GM19193 (cell line): Measurements from ENCODE around the gene KRTAP5-4.

ENCODE experiments used
- POLR2A ChIP-seq: IDR thresholded peaks from 4 replicates; pipeline ENCODE4 v1.6.1; 2011; ENCODE audit not compliant: insufficient read depth, insufficient read length; ENCODE audit errors: extremely low read depth

KRTAP5-4 gene

DNA sequence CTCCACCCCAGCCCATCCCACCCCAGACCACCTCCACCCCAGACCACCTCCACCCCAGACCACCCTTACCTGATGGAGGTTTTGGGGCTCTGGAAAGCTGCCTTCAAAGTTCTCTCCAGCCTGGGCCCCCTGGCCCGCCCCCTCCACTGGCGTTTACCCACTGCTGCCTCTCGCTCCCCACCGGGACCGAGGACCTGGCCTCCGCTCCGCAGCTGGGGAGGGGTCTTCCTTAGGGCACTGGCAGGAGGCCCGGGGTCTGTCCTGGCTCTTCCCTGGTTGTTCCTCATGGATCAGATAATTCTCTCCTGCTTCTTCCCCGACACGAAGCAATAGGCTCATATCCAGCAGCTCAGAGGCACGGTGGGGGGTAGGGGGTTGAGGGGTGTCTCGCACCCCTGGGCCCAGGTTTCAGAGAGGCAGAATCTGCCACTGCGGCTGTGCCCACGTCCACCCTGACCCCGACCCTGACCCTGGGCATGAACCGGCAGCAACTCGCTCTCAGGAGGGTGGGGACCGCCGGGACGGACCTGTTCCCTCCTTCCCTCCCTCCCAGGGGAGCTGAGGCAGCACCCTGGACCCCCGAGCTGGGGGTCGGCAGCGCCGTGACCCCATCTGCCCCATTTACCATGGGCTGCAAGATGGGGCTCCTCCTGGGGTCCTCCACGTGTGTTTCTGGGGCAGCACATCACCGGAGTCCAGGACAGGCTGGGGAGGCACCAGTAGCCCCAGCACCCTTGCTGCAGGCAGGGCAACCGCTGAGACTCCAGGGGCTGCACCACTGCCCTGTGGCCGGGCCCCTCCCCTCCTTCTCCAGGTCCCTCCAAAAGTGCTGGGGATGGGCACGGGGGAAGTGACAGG lies 20.6 kb upstream of the KRTAP5-4 start:
- TF ChIP-seq POLR2A: no peak

DNA sequence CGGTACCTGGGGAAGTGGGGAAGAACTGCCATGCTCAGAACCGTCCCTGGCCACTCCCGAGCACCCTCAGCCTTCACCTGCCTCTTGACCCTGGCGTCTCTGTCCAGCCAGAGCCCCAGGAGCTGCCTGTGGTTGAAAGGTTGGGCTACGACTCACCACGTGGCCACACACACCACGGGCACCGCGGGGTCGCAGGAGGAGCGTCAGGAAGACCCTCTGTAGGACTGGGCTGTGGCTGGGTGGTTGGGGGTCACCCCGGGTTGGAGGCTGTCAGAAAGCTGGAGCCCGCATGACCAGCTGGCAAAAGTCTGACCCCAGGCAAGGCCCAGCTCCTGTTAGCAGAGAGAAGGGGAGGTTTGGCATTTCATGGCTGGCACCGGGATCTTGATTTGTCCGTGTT lies 19.2 kb upstream of the KRTAP5-4 start:
- TF ChIP-seq POLR2A: no peak

DNA sequence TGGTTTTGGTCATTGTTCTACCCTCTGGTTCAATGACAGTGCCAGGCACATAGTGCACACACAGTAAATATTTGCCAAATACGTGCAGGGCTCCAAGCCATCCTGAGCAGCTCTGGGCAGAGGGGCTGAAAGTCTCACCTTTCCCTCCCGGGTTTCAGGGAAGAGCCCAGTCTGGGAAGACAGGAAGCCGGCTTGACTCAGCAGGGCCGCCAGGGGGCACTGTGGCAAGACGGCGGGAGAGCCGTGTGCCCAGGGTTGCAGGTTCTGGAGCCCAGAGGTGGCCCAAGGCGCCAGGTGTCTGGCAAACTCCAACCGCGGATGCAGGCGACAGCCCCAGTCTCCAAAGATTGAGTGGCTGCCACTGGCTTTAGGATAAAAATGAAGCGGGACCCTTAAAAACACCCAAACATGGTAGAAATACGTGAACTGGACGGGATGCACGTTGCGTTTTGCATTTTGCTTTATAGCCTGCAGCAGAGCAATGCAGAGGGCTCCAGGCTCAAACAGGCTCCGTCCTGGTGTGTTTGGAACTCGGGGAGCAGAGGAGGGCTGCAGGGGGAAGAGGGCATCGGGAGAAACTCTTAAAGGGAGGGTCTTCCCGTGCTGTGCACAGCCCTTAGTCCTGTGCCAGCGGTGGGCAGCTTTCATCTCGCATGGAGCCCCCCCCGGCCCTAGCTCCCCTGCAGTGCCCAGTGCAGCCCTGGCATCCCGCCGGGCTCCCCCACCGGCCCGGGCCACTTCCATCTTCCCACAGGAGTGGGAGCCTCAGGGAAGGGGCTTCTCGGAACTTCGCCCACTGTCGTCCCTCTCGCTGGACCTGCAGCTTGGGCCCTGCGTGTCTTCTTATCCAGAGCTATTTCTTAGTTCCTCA lies 18.4 kb upstream of the KRTAP5-4 start:
- no peak for TF ChIP-seq POLR2A

DNA sequence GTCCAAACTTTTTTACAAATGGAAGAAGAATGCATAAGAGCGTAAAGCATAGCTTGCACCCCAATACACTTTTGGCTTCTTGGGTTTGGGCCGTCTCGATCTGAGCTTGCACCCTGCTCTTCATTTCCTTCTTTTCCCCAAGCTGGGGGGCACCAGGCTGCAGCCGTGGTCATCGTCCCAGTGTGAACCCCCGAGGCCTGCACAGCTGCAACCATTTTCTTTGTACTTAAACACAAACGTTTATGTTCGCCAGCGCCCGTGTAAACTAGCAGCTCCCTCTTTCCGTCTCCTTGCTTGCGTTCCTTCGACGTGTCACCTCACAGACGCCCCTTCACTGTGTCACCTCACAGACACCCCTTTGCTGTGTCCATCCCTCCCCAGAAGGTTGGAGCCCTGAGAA lies 17.7 kb upstream of the KRTAP5-4 start:
- no peak for TF ChIP-seq POLR2A

DNA sequence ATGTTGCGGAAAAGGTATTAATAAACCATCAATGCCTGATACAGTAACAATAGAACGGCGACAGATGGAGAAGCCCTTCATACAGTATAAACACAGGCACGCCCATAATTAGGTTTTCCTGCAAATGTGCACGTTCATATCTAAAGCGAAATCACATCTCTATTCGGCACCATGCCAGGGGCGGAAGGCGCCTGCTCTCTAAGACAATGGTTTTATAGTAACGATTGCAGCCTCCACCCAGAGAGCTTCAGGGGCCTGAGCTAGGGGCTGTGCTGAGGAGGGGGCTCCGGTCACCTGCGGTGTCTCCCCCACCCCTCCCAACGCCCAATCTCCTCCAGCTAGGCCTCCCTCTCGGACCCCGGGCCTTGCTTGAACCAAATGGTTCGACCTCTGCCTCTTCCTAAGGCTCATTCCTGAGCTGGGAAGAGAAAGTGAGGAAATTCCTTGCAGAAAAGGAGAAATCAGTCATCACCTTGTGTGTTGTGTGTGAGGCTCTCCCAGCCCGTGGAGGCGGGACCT lies 17.2 kb upstream of the KRTAP5-4 start:
- TF ChIP-seq POLR2A: no peak

DNA sequence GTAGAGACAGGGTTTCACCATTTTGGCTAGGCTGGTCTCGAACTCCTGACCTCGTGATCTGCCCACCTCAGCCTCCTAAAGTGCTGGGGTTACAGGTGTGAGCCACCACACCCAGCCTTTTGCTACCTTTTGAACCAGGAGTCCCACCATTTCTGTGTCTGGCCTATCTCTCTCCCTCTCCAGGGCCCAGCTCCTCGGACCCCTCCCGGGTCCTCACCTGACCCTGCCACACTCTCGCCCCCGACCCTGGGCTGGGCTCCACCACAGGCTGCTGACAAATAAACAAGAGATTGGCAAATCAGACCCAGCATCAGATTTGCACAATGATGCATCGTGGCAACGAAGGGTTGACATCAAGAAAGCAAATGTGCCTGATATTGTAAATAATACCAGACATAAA lies 16.4 kb upstream of the KRTAP5-4 start:
- TF ChIP-seq POLR2A: no peak

DNA sequence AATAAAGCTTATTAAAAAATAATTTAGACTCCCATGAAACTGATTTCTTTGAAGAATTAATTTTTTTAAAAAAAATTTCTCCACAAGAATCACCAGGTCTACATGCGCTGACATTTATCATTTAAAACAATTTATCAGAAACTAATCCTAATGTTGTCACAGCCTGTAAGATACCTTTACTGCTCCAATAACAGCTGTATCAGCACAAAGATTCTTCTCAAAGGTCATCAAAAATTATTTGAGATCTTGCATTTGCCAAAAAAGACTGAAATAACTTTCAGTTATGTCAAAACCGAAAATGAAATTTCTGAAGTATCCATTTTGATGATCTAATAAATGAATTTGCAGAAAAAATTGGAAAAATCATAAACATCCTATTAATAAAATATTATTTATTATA lies 15.7 kb upstream of the KRTAP5-4 start:
- no peak for TF ChIP-seq POLR2A

DNA sequence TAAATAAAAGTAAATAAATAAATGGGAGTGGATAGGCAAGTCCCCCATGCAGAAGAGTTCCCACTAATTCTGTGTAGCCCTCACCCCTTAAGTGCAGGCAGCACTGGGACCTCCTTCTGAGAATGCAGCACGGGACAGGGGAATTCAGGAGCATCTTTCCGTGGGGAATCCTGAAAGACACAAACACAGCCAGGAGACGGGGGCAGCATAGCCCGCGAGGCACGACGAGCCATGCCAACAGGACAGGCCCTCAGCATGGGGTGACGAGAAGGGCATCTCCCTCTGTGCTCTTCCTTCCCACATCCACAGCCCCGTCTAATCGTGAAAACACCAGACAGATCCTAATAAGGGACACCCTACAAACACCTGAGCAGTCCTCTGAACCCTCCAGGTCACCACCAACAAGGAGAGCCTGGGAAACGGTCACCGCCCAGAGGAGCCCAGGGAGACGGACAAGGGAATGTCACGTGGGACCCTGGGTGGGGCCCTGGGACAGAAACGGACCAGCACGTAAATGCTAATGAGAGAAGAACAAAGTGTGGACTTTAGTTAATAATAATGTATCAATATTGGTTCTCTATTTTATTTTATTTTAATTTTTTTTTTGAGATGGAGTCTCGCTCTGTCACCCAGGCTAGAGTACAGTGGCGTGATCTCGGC lies 14.5 kb upstream of the KRTAP5-4 start:
- TF ChIP-seq POLR2A: no peak

DNA sequence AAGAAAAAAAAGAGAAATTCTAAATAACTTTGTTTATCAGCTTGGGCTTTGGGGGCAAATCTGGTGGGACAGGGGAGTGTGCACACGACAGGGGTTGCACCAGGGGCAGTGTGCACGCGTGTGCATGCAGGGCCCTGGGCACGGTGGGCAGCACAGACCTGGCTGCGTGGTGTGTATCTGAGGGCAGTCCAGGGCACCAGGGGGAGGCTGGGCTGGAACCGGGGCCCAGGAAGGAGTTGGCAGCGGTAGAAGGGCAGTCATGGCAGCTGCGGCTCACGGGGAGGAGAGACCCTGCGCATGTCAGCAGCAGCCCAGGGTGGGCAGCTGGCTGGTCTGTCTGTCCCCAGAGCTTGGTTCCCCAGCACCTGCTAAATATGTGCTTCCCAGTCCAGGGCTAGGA lies 11.9 kb upstream of the KRTAP5-4 start:
- TF ChIP-seq POLR2A: no peak

DNA sequence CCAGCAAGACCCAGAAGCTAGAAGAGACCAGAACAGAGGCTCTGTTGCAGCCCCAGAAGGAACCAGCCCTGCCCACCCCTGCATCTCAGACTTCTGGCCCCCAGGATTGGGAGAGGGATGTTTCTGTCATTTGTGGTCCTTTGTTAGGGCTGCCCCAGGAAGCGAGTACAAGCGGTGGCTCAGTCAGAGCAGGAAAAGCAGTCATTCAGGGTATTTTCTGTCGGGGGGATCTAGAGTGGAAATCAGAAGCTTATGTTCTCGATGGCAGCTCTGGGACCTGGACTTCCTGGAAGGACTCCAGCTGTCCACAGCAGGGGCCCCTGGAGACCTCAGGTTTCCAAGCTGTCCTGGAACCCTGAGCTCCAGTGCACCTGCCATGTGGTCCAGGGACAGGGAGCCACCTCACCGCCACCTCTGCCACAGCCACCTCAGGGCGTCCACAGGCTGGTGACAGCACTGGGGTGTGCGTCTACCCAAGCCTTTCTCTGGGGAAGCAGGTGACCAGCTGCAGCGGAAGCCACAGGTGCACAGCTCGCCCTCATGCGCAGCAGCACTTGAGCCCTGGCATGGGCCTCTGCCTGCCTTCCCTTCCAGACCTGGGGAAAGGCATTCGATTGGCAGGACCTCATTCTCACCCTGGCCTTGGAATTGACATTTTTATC lies 10.2 kb upstream of the KRTAP5-4 start:
- no peak for TF ChIP-seq POLR2A

DNA sequence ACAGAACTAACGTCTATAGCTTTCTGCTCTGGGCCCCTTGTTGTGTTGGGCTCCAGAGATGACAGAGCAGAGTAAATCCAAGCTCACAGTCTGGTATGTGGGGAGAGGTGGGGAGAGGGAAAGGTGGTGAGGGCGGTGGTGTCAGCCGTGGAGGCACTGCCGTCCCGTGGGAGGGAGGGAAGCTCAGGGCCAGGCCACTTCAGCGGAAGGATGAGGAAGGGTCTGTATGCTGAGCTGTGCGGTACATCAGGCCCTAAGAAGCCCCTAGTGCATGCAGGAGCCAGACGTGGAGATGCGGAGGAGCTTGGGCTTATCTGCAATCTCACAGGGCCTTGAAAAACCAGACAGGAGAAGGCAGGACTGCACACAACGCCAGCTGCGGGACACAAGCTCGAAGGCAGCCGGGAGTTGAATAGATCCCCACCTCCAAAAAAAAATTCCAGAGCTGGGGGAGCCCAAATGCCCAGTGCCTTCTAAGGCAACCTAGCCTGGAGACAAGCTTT lies 9.2 kb upstream of the KRTAP5-4 start:
- TF ChIP-seq POLR2A: no peak

DNA sequence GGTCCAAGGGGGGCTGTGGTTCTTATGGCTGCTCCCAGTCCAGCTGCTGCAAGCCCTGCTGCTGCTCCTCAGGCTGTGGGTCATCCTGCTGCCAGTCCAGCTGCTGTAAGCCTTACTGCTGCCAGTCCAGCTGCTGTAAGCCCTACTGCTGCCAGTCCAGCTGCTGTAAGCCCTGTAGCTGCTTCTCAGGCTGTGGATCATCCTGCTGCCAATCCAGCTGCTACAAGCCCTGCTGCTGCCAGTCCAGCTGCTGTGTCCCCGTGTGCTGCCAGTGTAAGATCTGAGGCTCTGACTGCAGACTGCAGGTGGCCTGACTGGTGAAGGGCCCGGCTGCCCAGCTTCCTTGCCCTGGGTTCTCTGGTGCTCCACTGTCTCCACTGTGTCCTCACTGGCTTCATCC lies 8.3 kb upstream of the KRTAP5-4 start:
- no peak for TF ChIP-seq POLR2A

DNA sequence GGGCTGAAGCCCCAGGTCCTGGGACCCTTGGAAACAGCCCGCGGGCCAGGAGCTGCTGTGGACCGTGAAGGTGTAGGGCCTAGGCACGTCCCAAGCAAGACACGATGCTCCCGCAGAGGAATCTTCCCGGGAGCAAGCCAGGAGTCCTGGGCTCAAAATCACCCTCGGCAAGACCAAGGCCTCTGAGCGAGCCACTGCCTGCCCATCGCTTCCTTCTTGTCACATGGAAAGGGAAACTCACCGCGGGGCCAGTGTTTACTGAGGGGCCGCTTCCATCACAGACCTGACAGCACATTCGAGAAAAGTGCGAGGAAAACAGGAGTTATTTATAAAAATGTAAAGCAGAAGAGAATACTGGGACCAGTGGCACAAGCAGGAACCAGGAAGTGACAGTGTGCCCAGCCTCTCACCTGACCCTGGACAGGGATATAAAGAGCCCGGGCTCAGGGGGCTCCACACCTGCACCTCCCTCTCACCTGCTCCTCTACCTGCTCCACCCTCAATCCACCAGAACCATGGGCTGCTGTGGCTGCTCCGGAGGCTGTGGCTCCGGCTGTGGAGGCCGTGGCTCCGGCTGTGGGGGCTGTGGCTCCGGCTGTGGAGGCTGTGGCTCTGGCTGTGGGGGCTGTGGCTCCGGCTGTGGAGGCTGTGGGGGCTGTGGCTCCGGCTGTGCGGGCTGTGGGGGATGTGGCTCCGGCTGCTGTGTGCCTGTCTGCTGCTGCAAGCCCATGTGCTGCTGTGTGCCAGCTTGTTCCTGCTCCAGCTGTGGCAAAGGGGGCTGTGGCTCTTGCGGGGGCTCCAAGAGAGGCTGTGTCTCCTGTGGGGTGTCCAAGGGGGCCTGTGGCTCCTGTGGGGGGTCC lies 7.6 kb upstream of the KRTAP5-4 start, which contains the start of gene KRTAP5-5:
Gene KRTAP5-5 (plus strand): TSS at position 450 of the 860 bp plus-strand sequence. CDS start 66 bp downstream, at position 516.
- no peak for TF ChIP-seq POLR2A

DNA sequence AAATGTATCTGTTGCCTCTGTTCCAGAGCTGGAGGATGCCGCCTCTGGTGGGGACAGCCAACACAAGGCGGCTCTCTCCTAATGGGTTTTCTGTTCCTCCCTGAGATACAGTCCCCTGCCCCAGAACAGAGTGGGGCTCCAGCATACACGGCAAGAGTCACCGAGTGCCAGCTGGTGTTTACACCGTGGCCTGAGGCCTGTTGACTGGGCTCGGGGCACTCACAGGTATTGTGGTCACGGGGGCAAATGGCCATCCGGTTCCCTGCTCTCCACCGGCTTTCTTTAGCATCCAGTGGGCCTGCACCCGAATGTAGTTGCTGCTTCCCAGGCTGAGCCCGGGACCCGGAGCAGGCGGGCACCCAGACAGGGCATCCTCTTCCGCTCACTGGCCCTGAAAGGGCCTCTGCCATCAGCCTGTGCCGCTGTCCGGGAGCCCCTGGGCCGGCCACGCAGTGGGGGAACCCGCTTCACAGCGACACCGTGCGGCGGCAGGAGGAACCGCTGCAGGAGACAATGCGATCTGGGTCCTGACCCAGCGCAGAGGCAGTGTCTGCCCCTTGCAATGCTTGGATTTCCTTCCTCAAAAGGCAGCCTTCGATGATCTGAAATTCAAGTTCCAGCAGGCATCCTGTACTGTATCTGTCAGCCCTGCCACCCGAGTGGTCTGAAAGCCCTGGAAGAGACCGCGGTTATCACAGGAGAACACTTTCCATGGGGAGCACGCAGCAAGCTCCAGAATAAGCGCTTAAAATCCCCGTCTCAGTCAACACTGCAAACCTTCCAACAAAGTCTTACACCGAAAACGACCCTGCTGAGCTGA lies 6.8 kb upstream of the KRTAP5-4 start:
- TF ChIP-seq POLR2A: no peak
